Upper lobe of left lung (tissue), 4 donors: ENCODE data around the gene TMEM108.

Source experiments
- CTCF ChIP-seq, 6 experiments: fragments of 450-650 bp in 4 of 6; fragments of 200-600 bp in 2 of 6; sonication (generic) in 2 of 6; IDR thresholded peaks; one replicate each; pipeline ENCODE4 v1.5.1; 2016 to 2019; ENCODE audit warnings: antibody characterized with exemption in 6 of 6
- EP300 ChIP-seq, 4 donors: sonication (generic); formaldehyde crosslinking; IDR thresholded peaks; one replicate each; pipeline ENCODE4 v1.5.1; 2017; ENCODE audit warnings: antibody characterized with exemption in 4 of 4, control low read depth in 2 of 4
- POLR2A ChIP-seq, 4 donors: fragments of 450-650 bp; IDR thresholded peaks; one replicate each; pipeline ENCODE4 v1.5.1; 2016 to 2017; ENCODE audit warnings: antibody characterized with exemption in 4 of 4, mild to moderate bottlenecking in 2 of 4
- POLR2AphosphoS5 ChIP-seq, 2 donors: sonication (generic); formaldehyde crosslinking; IDR thresholded peaks; one replicate each; pipeline ENCODE4 v1.5.1; 2017; ENCODE audit warnings: antibody characterized with exemption in 2 of 2

GRCh38 chr3:133264920-133265319, 226.7 kb downstream of the TMEM108 start:
- no peak for TF ChIP-seq CTCF (IDR thresholded peaks at IDR 0.05)
- TF ChIP-seq POLR2AphosphoS5 (IDR thresholded peaks at IDR 0.05): no peak
- TF ChIP-seq EP300 (IDR thresholded peaks at IDR 0.05): no peak
- TF ChIP-seq POLR2A (IDR thresholded peaks at IDR 0.05): no peak
